ENCODE results near the gene CDR2L. TPM values are rescaled to one million over a fixed set of nuclear protein-coding genes. Genes with fewer than 3 reads are reported as not detected.

CDR2L gene
- total RNA-seq, 4 donors from 2014 or later = 2.0 to 5.6 (median 3.6) TPM

GRCh38 chr17:74956093-74956492, 31.3 kb upstream of the CDR2L start:
- Histone ChIP-seq H3K4me3 (no peak overlapping the region), H3K36me3 (no peaks in the 10 kb centered on the region), H3K27me3 (no peaks in the 10 kb centered on the region), H3K4me1 (peaks cover 0 to 9% (median 2%) of the 10 kb centered on the region in 4 donors), H3K27ac (no peak overlapping the region), H3K9me3 (no peaks in the 10 kb centered on the region)
- TF ChIP-seq EP300 (IDR thresholded peaks at IDR 0.05; ENCODE audit: low read depth) (no peak), POLR2A (IDR thresholded peaks at IDR 0.05) (no peak), POLR2AphosphoS5 (IDR thresholded peaks at IDR 0.05) (no peak)
- TF ChIP-seq, protein P1, sequence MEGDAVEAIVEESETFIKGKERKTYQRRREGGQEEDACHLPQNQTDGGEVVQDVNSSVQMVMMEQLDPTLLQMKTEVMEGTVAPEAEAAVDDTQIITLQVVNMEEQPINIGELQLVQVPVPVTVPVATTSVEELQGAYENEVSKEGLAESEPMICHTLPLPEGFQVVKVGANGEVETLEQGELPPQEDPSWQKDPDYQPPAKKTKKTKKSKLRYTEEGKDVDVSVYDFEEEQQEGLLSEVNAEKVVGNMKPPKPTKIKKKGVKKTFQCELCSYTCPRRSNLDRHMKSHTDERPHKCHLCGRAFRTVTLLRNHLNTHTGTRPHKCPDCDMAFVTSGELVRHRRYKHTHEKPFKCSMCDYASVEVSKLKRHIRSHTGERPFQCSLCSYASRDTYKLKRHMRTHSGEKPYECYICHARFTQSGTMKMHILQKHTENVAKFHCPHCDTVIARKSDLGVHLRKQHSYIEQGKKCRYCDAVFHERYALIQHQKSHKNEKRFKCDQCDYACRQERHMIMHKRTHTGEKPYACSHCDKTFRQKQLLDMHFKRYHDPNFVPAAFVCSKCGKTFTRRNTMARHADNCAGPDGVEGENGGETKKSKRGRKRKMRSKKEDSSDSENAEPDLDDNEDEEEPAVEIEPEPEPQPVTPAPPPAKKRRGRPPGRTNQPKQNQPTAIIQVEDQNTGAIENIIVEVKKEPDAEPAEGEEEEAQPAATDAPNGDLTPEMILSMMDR (IDR thresholded peaks at IDR 0.05) = no peak
- 75% methylated on average over 4 of the region's 4 CpGs; no CpG with 5 or more reads in 1 of the 2 donors for WGBS, 2 donors (ENCODE audit: low coverage in 1 of 2)
- in situ Hi-C loops (cut with MboI; ENCODE audit: low pct_ligation_motif_present in 1 of 4, low pct_unique_long_range_greater_than_20kb in 1 of 4, low sequenced_read_pairs in 3 of 4) (loop anchor here in 1 of 4 donors (25.0 kb wide), 1 partner anchor 231 kb away; the partner anchor contains the start of gene SUMO2), intact Hi-C loops (cut with DNase I; ENCODE audit: low total_unique reads) (no loop called here)
- DNase-seq = no peak

GRCh38 chr17:74957935-74958740, 29.3 kb upstream of the CDR2L start:
- H3K36me3 ChIP-seq = no peaks in the 10 kb centered on the region
- 14 to 47% methylated on average over 1 to 32 of the region's 33 CpGs for WGBS, 2 donors (ENCODE audit: low coverage in 1 of 2)
- intact Hi-C loops (cut with DNase I; ENCODE audit: low total_unique reads) (no loop called here), in situ Hi-C loops (cut with MboI; ENCODE audit: low pct_ligation_motif_present in 1 of 4, low pct_unique_long_range_greater_than_20kb in 1 of 4, low sequenced_read_pairs in 3 of 4) (loop anchor here in 1 of 4 donors (25.0 kb wide), 1 partner anchor 229 kb away; the partner anchor contains the start of gene SUMO2)
- DNase-seq = peak; percentile 79
- no peak overlapping the region for H3K4me3 ChIP-seq
- no peaks in the 10 kb centered on the region for H3K9me3 ChIP-seq
- H3K27ac ChIP-seq = no peak overlapping the region
- H3K4me1 ChIP-seq = peaks cover 0 to 12% (median 3%) of the 10 kb centered on the region in 4 donors
- TF ChIP-seq, protein P1 (IDR thresholded peaks at IDR 0.05) = peak; percentile 94 to 97 (median 94)
- TF ChIP-seq POLR2A (IDR thresholded peaks at IDR 0.05) = no peak
- no peaks in the 10 kb centered on the region for H3K27me3 ChIP-seq

DNA sequence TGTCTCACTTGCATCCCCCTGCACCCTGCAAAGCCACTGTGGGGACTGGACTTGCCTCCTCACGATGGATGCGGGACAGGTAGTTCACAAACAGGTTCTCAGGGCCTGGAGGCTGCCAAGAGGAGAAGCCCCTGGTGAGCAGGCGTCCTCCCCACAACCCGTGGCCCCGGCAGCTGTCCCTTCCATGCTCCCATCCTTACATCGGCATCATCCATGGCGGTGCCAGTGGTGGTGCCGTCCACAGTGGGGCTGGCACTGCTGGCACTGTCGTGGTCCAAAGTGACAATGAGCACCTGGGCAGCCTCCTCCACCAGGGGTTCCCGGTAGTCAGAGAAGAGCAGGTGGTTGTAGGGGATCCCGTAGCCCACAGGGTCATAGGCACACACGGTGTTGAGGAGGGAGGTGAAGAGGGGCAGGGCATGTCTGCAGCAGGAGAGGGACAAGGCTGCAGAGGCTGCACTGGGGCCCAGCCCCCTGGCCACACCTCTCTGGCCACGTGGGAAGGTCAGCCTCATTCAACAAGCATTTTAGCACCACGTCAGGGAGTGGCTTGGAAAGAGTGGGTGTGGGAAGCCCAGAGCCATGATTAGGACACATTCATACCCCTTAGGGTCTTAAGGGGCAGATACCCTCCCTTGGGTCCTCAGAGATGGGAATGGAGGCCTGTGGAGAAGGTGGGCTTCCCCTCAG, 27.5 kb upstream of the CDR2L start:
- 75% methylated on average over 13 of the region's 14 CpGs; no CpG with 5 or more reads in 1 of the 2 donors for WGBS, 2 donors (ENCODE audit: low coverage in 1 of 2)
- intact Hi-C loops (cut with DNase I; ENCODE audit: low total_unique reads) = loop anchor here (10.0 kb wide), 1 partner anchor 55 kb away; the partner anchor contains the start of gene MRPL58
- TF ChIP-seq POLR2AphosphoS5 (IDR thresholded peaks at IDR 0.05) (no peak), EP300 (IDR thresholded peaks at IDR 0.05; ENCODE audit: low read depth) (no peak), POLR2A (IDR thresholded peaks at IDR 0.05) (no peak)
- TF ChIP-seq, protein P1 (IDR thresholded peaks at IDR 0.05) = no peak
- no peak for DNase-seq
- no peaks in the 10 kb centered on the region for H3K36me3 ChIP-seq
- no peak overlapping the region for H3K27ac ChIP-seq
- no peaks in the 10 kb centered on the region for H3K9me3 ChIP-seq
- H3K27me3 ChIP-seq = no peaks in the 10 kb centered on the region
- in situ Hi-C loops (cut with MboI; ENCODE audit: low pct_ligation_motif_present in 1 of 4, low pct_unique_long_range_greater_than_20kb in 1 of 4, low sequenced_read_pairs in 3 of 4) = loop anchor here in 1 of 4 donors (25.0 kb wide), 1 partner anchor 227 kb away; the partner anchor contains the start of gene SUMO2
- peaks cover 0 to 5% (median 2%) of the 10 kb centered on the region in 4 donors for H3K4me1 ChIP-seq
- no peak overlapping the region for H3K4me3 ChIP-seq
